SK-N-MC (cell line): ENCODE data around the gene DARS1.

Experiments
- EZH2 ChIP-seq: fragments of 200-600 bp; sonication (generic); IDR thresholded peaks from one replicate; pipeline ENCODE4 v1.6.1; 2017; ENCODE audit warnings: antibody characterized with exemption
- FOXP2 ChIP-seq: optimal IDR thresholded peaks from 2 replicates; pipeline ENCODE3; 2011; ENCODE audit warnings: mild to moderate bottlenecking, moderate library complexity; ENCODE audit not compliant: insufficient read depth; ENCODE audit errors: extremely low read length, control extremely low read depth
- POLR2AphosphoS5 ChIP-seq: IDR thresholded peaks from 2 replicates; pipeline ENCODE4 v1.6.1; 2012; ENCODE audit warnings: mild to moderate bottlenecking, low read depth, low read length, borderline replicate concordance

- TF ChIP-seq POLR2AphosphoS5 (no peak), EZH2 (no peak), FOXP2 (no peak)
Observed at GRCh38 chr2:135962366-135963123, 22.9 kb downstream of the DARS1 start.
